Breast epithelium (tissue), 3 donors: ENCODE data around the gene DENND6A.

Experiments
- POLR2A ChIP-seq: fragments of 450-650 bp; IDR thresholded peaks from one replicate; pipeline ENCODE4 v1.6.1; 2016; ENCODE audit warnings: antibody characterized with exemption, mild to moderate bottlenecking, moderate library complexity
- POLR2AphosphoS5 ChIP-seq, 3 donors: sonication (generic); formaldehyde crosslinking; IDR thresholded peaks; one replicate each; pipeline ENCODE4 v1.6.1; 2017; ENCODE audit warnings: antibody characterized with exemption in 3 of 3
- TF ChIP-seq, protein P1 (sequence below), 3 donors: fragments of 450-650 bp; IDR thresholded peaks; one replicate each; pipeline ENCODE4 v1.5.1; 2016 to 2017; ENCODE audit warnings: antibody characterized with exemption in 3 of 3, mild to moderate bottlenecking in 3 of 3, moderate library complexity in 3 of 3

DNA sequence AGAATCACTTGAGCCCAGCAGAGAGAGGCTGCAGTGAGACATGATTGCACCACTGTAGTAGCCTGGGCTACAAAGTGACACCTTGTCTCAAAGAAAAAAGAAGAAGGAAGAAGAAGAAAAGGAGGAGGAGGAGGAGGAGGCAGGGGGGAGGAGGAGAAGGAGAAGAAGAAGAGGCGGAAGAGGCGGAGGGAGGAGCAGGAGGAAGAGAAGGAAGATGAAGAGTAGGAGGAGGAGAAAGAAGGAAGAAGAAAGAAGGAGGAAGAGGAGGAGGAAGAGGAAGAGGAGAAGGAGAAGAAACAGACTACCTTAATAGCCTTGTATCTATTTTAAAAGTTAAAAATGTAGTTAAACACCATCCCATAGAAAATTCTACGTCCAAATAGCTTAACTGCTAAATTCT is 76.6 kb downstream of the DENND6A start:
- TF ChIP-seq, protein P1, sequence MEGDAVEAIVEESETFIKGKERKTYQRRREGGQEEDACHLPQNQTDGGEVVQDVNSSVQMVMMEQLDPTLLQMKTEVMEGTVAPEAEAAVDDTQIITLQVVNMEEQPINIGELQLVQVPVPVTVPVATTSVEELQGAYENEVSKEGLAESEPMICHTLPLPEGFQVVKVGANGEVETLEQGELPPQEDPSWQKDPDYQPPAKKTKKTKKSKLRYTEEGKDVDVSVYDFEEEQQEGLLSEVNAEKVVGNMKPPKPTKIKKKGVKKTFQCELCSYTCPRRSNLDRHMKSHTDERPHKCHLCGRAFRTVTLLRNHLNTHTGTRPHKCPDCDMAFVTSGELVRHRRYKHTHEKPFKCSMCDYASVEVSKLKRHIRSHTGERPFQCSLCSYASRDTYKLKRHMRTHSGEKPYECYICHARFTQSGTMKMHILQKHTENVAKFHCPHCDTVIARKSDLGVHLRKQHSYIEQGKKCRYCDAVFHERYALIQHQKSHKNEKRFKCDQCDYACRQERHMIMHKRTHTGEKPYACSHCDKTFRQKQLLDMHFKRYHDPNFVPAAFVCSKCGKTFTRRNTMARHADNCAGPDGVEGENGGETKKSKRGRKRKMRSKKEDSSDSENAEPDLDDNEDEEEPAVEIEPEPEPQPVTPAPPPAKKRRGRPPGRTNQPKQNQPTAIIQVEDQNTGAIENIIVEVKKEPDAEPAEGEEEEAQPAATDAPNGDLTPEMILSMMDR (IDR thresholded peaks at IDR 0.05): no peak
- no peak for TF ChIP-seq POLR2A
- no peak for TF ChIP-seq POLR2AphosphoS5 (IDR thresholded peaks at IDR 0.05)
